ENCODE data around the gene PTPRN2.

Gene PTPRN2

GRCh38 chr7:157550300-157551275, 1037.0 kb downstream of the PTPRN2 start:
- FAIRE-seq: no peak
- no peak for DNase-seq (ENCODE audit: insufficient read length, low spot score)

- FAIRE-seq (no peak), DNase-seq (ENCODE audit: insufficient read length, low spot score) (no peak)
Measured at GRCh38 chr7:157549612-157550299, 1037.9 kb downstream of the PTPRN2 start.

GRCh38 chr7:157548691-157549303, 1038.8 kb downstream of the PTPRN2 start:
- DNase-seq (ENCODE audit: insufficient read length, low spot score) (no peak), FAIRE-seq (no peak)

GRCh38 chr7:157547611-157548010, 1040.0 kb downstream of the PTPRN2 start:
- DNase-seq (ENCODE audit: insufficient read length, low spot score): no peak
- no peak for FAIRE-seq

- DNase-seq (ENCODE audit: insufficient read length, low spot score) (no peak), FAIRE-seq (no peak)
Measured at GRCh38 chr7:157547102-157547501, 1040.5 kb downstream of the PTPRN2 start.

- DNase-seq (ENCODE audit: insufficient read length, low spot score): no peak
- no peak for FAIRE-seq
Measured at GRCh38 chr7:157545681-157546060, 1042.0 kb downstream of the PTPRN2 start.

- FAIRE-seq (peak; percentile 31), DNase-seq (ENCODE audit: insufficient read length, low spot score) (no peak)
Measured at GRCh38 chr7:157544980-157545680, 1042.5 kb downstream of the PTPRN2 start.

GRCh38 chr7:157544226-157544625, 1043.4 kb downstream of the PTPRN2 start:
- DNase-seq (ENCODE audit: insufficient read length, low spot score) (no peak), FAIRE-seq (no peak)

- FAIRE-seq (no peak), DNase-seq (ENCODE audit: insufficient read length, low spot score) (no peak)
Measured at GRCh38 chr7:157543791-157544190, 1043.8 kb downstream of the PTPRN2 start.

- no peak for FAIRE-seq
- no peak for DNase-seq (ENCODE audit: insufficient read length, low spot score)
Measured at GRCh38 chr7:157543276-157543675, 1044.3 kb downstream of the PTPRN2 start.

GRCh38 chr7:157542068-157543021, 1045.3 kb downstream of the PTPRN2 start:
- FAIRE-seq: no peak
- no peak for DNase-seq (ENCODE audit: insufficient read length, low spot score)

GRCh38 chr7:157541295-157542067, 1046.1 kb downstream of the PTPRN2 start:
- DNase-seq (ENCODE audit: insufficient read length, low spot score): no peak
- FAIRE-seq: no peak

GRCh38 chr7:157540606-157541294, 1046.9 kb downstream of the PTPRN2 start:
- DNase-seq (ENCODE audit: insufficient read length, low spot score) (no peak), FAIRE-seq (no peak)

- no peak for FAIRE-seq
Measured at GRCh38 chr7:157540020-157540419, 1047.6 kb downstream of the PTPRN2 start.

GRCh38 chr7:157539521-157539920, 1048.1 kb downstream of the PTPRN2 start:
- FAIRE-seq: no peak
- no peak for DNase-seq (ENCODE audit: insufficient read length, low spot score)

More at GRCh38 chr7:157540020-157540419, 1047.6 kb downstream of the PTPRN2 start:
- no peak for DNase-seq (ENCODE audit: insufficient read length, low spot score)

GRCh38 chr7:157538735-157539134, 1048.9 kb downstream of the PTPRN2 start:
- FAIRE-seq (no peak), DNase-seq (ENCODE audit: insufficient read length, low spot score) (no peak)

- DNase-seq (ENCODE audit: insufficient read length, low spot score) (no peak), FAIRE-seq (no peak)
Measured at GRCh38 chr7:157538321-157538720, 1049.3 kb downstream of the PTPRN2 start.

- FAIRE-seq (no peak), DNase-seq (ENCODE audit: insufficient read length, low spot score) (no peak)
Measured at GRCh38 chr7:157537056-157537455, 1050.6 kb downstream of the PTPRN2 start.
